OCI-LY7 (cell line): Measurements from ENCODE around the gene SEZ6.

Source experiments
- CTCF ChIP-seq: fragments of 200-600 bp; sonication (generic); conservative IDR thresholded peaks from 2 replicates; pipeline ENCODE4 v1.5.1; 2014; ENCODE audit warnings: mild to moderate bottlenecking, antibody characterized with exemption, low read length, moderate library complexity, mixed read lengths
- EZH2phosphoT487 ChIP-seq: fragments of 200-600 bp; sonication (generic); IDR thresholded peaks from 2 replicates; pipeline ENCODE4 v1.6.1; 2018; ENCODE audit warnings: low read depth, borderline replicate concordance, mild to moderate bottlenecking, mixed run types, antibody characterized with exemption, low read length, moderate library complexity, mixed read lengths

DNA sequence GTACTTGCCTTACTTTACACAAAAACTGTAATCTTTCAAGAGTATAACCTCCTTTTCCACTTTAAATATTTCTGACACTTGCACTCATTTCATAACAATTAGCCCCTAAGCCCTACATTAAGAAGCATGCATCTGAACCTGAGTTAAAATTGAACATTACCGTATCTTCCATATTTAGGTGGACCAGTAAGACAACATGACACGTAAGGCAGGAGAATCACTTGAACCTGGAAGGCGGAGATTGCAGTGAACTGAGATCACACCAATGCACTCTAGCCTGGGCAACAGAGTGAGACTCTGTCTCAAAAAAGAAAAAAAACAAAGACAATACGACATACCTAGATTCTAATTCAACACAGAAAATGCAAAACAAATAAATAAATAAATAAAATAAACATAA, 61.5 kb downstream of the SEZ6 start:
- TF ChIP-seq CTCF (no peak), EZH2phosphoT487 (no peak)
